ENCODE data around the gene SIRPD. TPM values are rescaled to one million over a fixed set of nuclear protein-coding genes. Genes with fewer than 3 reads are reported as not detected.

The SIRPD gene
- total RNA-seq: not detected

- intact Hi-C loops (cut with micrococcal nuclease): no loop called here
- POLR2A ChIA-PET: no interaction called here
- no peaks in the 10 kb centered on the region for H3K27me3 Mint-ChIP-seq
- CTCF ChIA-PET: interaction anchor here (0.7 to 3.6 kb wide), 5 partner anchors 11 to 219 kb away, joined by 3 to 31 read pairs (median 3); no protein-coding TSS in a partner anchor
- H3K36me3 Mint-ChIP-seq (ENCODE audit: low read depth): peaks cover under 1% of the 10 kb centered on the region
- peaks cover 9% of the 10 kb centered on the region for H3K9me3 Mint-ChIP-seq
- DNase-seq (no peak), ATAC-seq (no peak)
- peaks cover 15% of the 10 kb centered on the region for H3K4me1 Mint-ChIP-seq (ENCODE audit: low read depth)
- TF ChIP-seq, protein P1, sequence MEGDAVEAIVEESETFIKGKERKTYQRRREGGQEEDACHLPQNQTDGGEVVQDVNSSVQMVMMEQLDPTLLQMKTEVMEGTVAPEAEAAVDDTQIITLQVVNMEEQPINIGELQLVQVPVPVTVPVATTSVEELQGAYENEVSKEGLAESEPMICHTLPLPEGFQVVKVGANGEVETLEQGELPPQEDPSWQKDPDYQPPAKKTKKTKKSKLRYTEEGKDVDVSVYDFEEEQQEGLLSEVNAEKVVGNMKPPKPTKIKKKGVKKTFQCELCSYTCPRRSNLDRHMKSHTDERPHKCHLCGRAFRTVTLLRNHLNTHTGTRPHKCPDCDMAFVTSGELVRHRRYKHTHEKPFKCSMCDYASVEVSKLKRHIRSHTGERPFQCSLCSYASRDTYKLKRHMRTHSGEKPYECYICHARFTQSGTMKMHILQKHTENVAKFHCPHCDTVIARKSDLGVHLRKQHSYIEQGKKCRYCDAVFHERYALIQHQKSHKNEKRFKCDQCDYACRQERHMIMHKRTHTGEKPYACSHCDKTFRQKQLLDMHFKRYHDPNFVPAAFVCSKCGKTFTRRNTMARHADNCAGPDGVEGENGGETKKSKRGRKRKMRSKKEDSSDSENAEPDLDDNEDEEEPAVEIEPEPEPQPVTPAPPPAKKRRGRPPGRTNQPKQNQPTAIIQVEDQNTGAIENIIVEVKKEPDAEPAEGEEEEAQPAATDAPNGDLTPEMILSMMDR (IDR thresholded peaks at IDR 0.05): no peak
- H3K27ac Mint-ChIP-seq: peak within 1 kb of the TSS; percentile 1
- no peak within 1 kb of the TSS for H3K4me3 Mint-ChIP-seq
Observed at GRCh38 chr20:1557605-1558004, at the start of gene SIRPD. Gene SIRPD, minus strand, starts transcription at chr20:1557705. Its CDS starts 52 bp downstream, at chr20:1557653.

GRCh38 chr20:1600736-1601135 is 43.2 kb upstream of the SIRPD start:
- Mint-ChIP-seq H3K4me1 (ENCODE audit: low read depth) (no peaks in the 10 kb centered on the region), H3K27ac (no peak overlapping the region), H3K4me3 (no peak overlapping the region), H3K36me3 (ENCODE audit: low read depth) (no peaks in the 10 kb centered on the region), H3K9me3 (no peaks in the 10 kb centered on the region), H3K27me3 (no peaks in the 10 kb centered on the region)
- TF ChIP-seq, protein P1 (IDR thresholded peaks at IDR 0.05): no peak
- ChIA-PET POLR2A (no interaction called here), CTCF (no interaction called here)
- intact Hi-C loops (cut with micrococcal nuclease): no loop called here
- no peak for DNase-seq
- ATAC-seq: no peak

DNA sequence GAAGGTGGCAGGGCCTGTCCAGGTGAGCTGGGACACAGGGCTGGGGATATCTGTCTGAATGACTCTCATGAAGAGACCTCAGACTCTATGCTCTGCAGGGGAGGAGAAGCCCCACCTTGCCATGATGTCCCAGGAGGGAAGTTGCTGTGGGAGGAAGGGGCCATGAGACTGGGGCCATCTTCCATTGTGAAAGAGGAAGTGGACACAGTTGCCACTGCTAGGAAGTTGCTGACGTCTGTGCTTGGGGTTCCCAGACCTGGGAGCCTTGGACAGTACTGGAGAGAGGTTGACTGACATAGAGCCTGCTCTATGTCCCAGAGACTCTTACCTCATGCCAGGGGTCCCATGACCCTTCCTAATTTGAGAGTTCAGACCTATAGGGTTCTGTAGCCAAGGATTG is 37.8 kb upstream of the SIRPD start:
- DNase-seq: no peak
- intact Hi-C loops (cut with micrococcal nuclease): no loop called here
- TF ChIP-seq, protein P1 (IDR thresholded peaks at IDR 0.05): no peak

GRCh38 chr20:1588533-1589460 is 31.3 kb upstream of the SIRPD start:
- no peaks in the 10 kb centered on the region for H3K36me3 Mint-ChIP-seq (ENCODE audit: low read depth)
- POLR2A ChIA-PET: no interaction called here
- CTCF ChIA-PET: no interaction called here
- intact Hi-C loops (cut with micrococcal nuclease): no loop called here
- no peak overlapping the region for H3K27ac Mint-ChIP-seq
- DNase-seq (no peak), ATAC-seq (no peak)
- no peak overlapping the region for H3K4me3 Mint-ChIP-seq
- no peaks in the 10 kb centered on the region for H3K9me3 Mint-ChIP-seq
- H3K4me1 Mint-ChIP-seq (ENCODE audit: low read depth): no peaks in the 10 kb centered on the region
- no peaks in the 10 kb centered on the region for H3K27me3 Mint-ChIP-seq
- TF ChIP-seq, protein P1 (IDR thresholded peaks at IDR 0.05): no peak

More for the DNA sequence above, 37.8 kb upstream of the SIRPD start:
- H3K27ac Mint-ChIP-seq: no peak overlapping the region
- no peaks in the 10 kb centered on the region for H3K36me3 Mint-ChIP-seq (ENCODE audit: low read depth)
- H3K27me3 Mint-ChIP-seq: no peaks in the 10 kb centered on the region
- ChIA-PET POLR2A (no interaction called here), CTCF (no interaction called here)
- no peak for ATAC-seq
- H3K4me1 Mint-ChIP-seq (ENCODE audit: low read depth): no peaks in the 10 kb centered on the region
- H3K4me3 Mint-ChIP-seq: no peak overlapping the region
- no peaks in the 10 kb centered on the region for H3K9me3 Mint-ChIP-seq

DNA sequence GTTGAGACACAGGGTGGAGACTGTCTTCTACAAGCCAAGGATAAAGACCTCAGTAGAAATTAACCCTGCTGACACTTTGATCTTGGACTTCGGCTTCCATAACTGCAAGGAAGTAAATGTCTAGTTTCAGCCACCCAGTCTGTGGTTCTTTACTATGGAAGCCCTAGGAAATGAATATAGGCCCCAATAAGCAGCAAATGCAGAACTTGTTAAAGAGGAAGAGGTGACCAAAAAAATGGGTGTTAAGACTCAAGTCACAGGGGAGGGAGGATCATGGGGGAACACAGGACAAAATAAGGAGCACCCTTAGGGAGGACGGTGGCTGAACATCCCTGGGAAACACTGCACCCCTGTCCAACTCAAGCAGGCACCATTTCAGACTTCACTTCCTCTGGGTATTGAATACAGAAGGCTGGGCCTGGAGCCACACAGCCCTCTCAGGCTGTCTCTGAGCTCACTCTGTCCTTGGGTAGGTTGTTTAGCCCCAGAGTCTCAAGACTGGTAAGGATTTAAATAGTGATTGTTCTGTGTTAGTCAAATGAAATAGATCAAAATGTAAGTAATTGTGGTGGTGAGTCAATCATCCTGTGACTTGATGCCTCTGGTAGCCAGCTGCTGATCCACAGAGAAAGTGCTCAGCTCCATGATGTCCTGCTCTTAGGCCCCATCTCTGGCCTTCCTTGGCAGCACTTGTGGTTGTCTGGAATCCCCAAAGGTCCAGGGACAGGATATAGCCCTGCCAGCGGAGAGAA is 30.5 kb upstream of the SIRPD start:
- Mint-ChIP-seq H3K4me3 (no peak overlapping the region), H3K4me1 (ENCODE audit: low read depth) (no peaks in the 10 kb centered on the region), H3K9me3 (no peaks in the 10 kb centered on the region), H3K27ac (no peak overlapping the region), H3K27me3 (no peaks in the 10 kb centered on the region), H3K36me3 (ENCODE audit: low read depth) (no peaks in the 10 kb centered on the region)
- intact Hi-C loops (cut with micrococcal nuclease): no loop called here
- ATAC-seq: no peak
- DNase-seq: no peak
- ChIA-PET CTCF (no interaction called here), POLR2A (no interaction called here)
- TF ChIP-seq, protein P1 (IDR thresholded peaks at IDR 0.05): no peak
